ENCODE data around the gene ADCY2.

ADCY2 gene

GRCh38 chr5:7492371-7492770, 96.4 kb downstream of the ADCY2 start:
- Histone ChIP-seq H3K4me1 (ENCODE audit: low read length) (no peaks in the 10 kb centered on the region), H3K4me2 (ENCODE audit: low read length) (no peak overlapping the region), H3K79me2 (ENCODE audit: low read length) (no peaks in the 10 kb centered on the region), H3K36me3 (replicated peaks; ENCODE audit: low read depth, low read length) (no peaks in the 10 kb centered on the region), H3K27me3 (ENCODE audit: low read depth, low read length) (no peaks in the 10 kb centered on the region), H3K4me3 (ENCODE audit: low read length) (no peak overlapping the region), H3K27ac (ENCODE audit: low read length) (no peak overlapping the region), H3K9ac (ENCODE audit: low read length) (no peak overlapping the region), H4K20me1 (ENCODE audit: insufficient read depth, low read length) (no peaks in the 10 kb centered on the region), H3K9me3 (ENCODE audit: insufficient read depth, low read length) (no peaks in the 10 kb centered on the region), H2AFZ (ENCODE audit: low read depth, low read length) (no peak overlapping the region)
- TF ChIP-seq CTCF (IDR thresholded peaks at IDR 0.05; ENCODE audit: low read depth, low read length): no peak
- no peak for TF ChIP-seq EZH2phosphoT487 (IDR thresholded peaks at IDR 0.05; ENCODE audit: low read depth)

- no peak overlapping the region for H2AFZ ChIP-seq (ENCODE audit: low read depth, low read length)
- H3K36me3 ChIP-seq (replicated peaks; ENCODE audit: low read depth, low read length): no peaks in the 10 kb centered on the region
- no peaks in the 10 kb centered on the region for H3K79me2 ChIP-seq (ENCODE audit: low read length)
- H3K4me3 ChIP-seq (ENCODE audit: low read length): no peak overlapping the region
- H3K9me3 ChIP-seq (ENCODE audit: insufficient read depth, low read length): no peaks in the 10 kb centered on the region
- H3K27ac ChIP-seq (ENCODE audit: low read length): no peak overlapping the region
- no peaks in the 10 kb centered on the region for H4K20me1 ChIP-seq (ENCODE audit: insufficient read depth, low read length)
- no peak overlapping the region for H3K4me2 ChIP-seq (ENCODE audit: low read length)
- no peak for TF ChIP-seq CTCF (IDR thresholded peaks at IDR 0.05; ENCODE audit: low read depth, low read length)
- no peak for TF ChIP-seq EZH2phosphoT487 (IDR thresholded peaks at IDR 0.05; ENCODE audit: low read depth)
- H3K4me1 ChIP-seq (ENCODE audit: low read length): no peaks in the 10 kb centered on the region
- H3K9ac ChIP-seq (ENCODE audit: low read length): no peak overlapping the region
- no peaks in the 10 kb centered on the region for H3K27me3 ChIP-seq (ENCODE audit: low read depth, low read length)
Observed at GRCh38 chr5:7493081-7493480, 97.1 kb downstream of the ADCY2 start.

- Histone ChIP-seq H3K36me3 (replicated peaks; ENCODE audit: low read depth, low read length) (no peaks in the 10 kb centered on the region), H3K79me2 (ENCODE audit: low read length) (no peaks in the 10 kb centered on the region), H3K27me3 (ENCODE audit: low read depth, low read length) (no peaks in the 10 kb centered on the region), H2AFZ (ENCODE audit: low read depth, low read length) (no peak overlapping the region), H3K4me1 (ENCODE audit: low read length) (no peaks in the 10 kb centered on the region), H4K20me1 (ENCODE audit: insufficient read depth, low read length) (no peaks in the 10 kb centered on the region), H3K9ac (ENCODE audit: low read length) (no peak overlapping the region), H3K4me2 (ENCODE audit: low read length) (no peak overlapping the region), H3K9me3 (ENCODE audit: insufficient read depth, low read length) (no peaks in the 10 kb centered on the region), H3K27ac (ENCODE audit: low read length) (no peak overlapping the region), H3K4me3 (ENCODE audit: low read length) (no peak overlapping the region)
- TF ChIP-seq CTCF (IDR thresholded peaks at IDR 0.05; ENCODE audit: low read depth, low read length): no peak
- TF ChIP-seq EZH2phosphoT487 (IDR thresholded peaks at IDR 0.05; ENCODE audit: low read depth): no peak
Observed at GRCh38 chr5:7493622-7494021, 97.7 kb downstream of the ADCY2 start.

GRCh38 chr5:7494481-7495130, 98.7 kb downstream of the ADCY2 start:
- no peaks in the 10 kb centered on the region for H3K27me3 ChIP-seq (ENCODE audit: low read depth, low read length)
- no peaks in the 10 kb centered on the region for H3K79me2 ChIP-seq (ENCODE audit: low read length)
- no peak for TF ChIP-seq CTCF (IDR thresholded peaks at IDR 0.05; ENCODE audit: low read depth, low read length)
- TF ChIP-seq EZH2phosphoT487 (IDR thresholded peaks at IDR 0.05; ENCODE audit: low read depth): no peak
- H3K4me3 ChIP-seq (ENCODE audit: low read length): no peak overlapping the region
- no peak overlapping the region for H3K4me2 ChIP-seq (ENCODE audit: low read length)
- no peaks in the 10 kb centered on the region for H3K36me3 ChIP-seq (replicated peaks; ENCODE audit: low read depth, low read length)
- no peaks in the 10 kb centered on the region for H3K9me3 ChIP-seq (ENCODE audit: insufficient read depth, low read length)
- no peak overlapping the region for H2AFZ ChIP-seq (ENCODE audit: low read depth, low read length)
- no peak overlapping the region for H3K27ac ChIP-seq (ENCODE audit: low read length)
- no peaks in the 10 kb centered on the region for H3K4me1 ChIP-seq (ENCODE audit: low read length)
- no peak overlapping the region for H3K9ac ChIP-seq (ENCODE audit: low read length)
- no peaks in the 10 kb centered on the region for H4K20me1 ChIP-seq (ENCODE audit: insufficient read depth, low read length)

Measured in OCI-LY3 (cell line).